OCI-LY1 (cell line): ENCODE results near the gene AMIGO3.
"Not testable (repeated sequence)": the region's sequence is repeated elsewhere in the genome, so short reads cannot be mapped to it uniquely, and the experiment has no call there.

ENCODE experiments used
- H2AFZ ChIP-seq: fragments of 200-600 bp; sonication (generic), shearing (Covaris generic); 2 replicates; pipeline ENCODE4 v1.6.0; 2014; ENCODE audit warnings: antibody characterized with exemption, mild to moderate bottlenecking, low read length
- H3F3A ChIP-seq: fragments of 200-600 bp; sonication (generic), shearing (Covaris generic); 2 replicates; pipeline ENCODE4 v1.6.0; 2014; ENCODE audit warnings: mild to moderate bottlenecking, antibody characterized with exemption, low read length, moderate library complexity; ENCODE audit not compliant: insufficient read depth
- H3K27ac ChIP-seq: fragments of 200-600 bp; sonication (generic); 2 replicates; pipeline ENCODE4 v1.5.1; 2014; ENCODE audit warnings: low read length, mixed run types, mild to moderate bottlenecking, low read depth; ENCODE audit not compliant: poor library complexity, severe bottlenecking
- H3K27me3 ChIP-seq: fragments of 200-600 bp; sonication (generic); 2 replicates; pipeline ENCODE4 v1.6.0; 2014; ENCODE audit warnings: antibody characterized with exemption, mild to moderate bottlenecking, low read length, moderate library complexity; ENCODE audit not compliant: insufficient read depth
- H3K36me3 ChIP-seq: fragments of 200-600 bp; sonication (generic); 2 replicates; pipeline ENCODE4 v1.6.1; 2014; ENCODE audit warnings: mild to moderate bottlenecking, antibody characterized with exemption, low read length, moderate library complexity, mixed read lengths; ENCODE audit not compliant: insufficient read depth
- H3K4me1 ChIP-seq: fragments of 200-600 bp; sonication (generic); 2 replicates; pipeline ENCODE4 v1.5.1; 2014; ENCODE audit warnings: mild to moderate bottlenecking, low read length, moderate library complexity; ENCODE audit not compliant: insufficient read depth, severe bottlenecking
- H3K4me2 ChIP-seq: fragments of 200-600 bp; sonication (generic), shearing (Covaris generic); 2 replicates; pipeline ENCODE4 v1.6.1; 2014; ENCODE audit warnings: low read length
- H3K4me3 ChIP-seq: fragments of 200-600 bp; sonication (generic); 2 replicates; pipeline ENCODE4 v1.5.1; 2014; ENCODE audit warnings: low read length, low read depth, mild to moderate bottlenecking, mixed read lengths; ENCODE audit not compliant: poor library complexity, severe bottlenecking
- H3K79me2 ChIP-seq: fragments of 200-600 bp; shearing (Covaris generic); 2 replicates; pipeline ENCODE4 v1.6.1; 2016; ENCODE audit warnings: mixed run types, low read length, mixed read lengths; ENCODE audit not compliant: insufficient read depth
- H3K9ac ChIP-seq: fragments of 200-600 bp; sonication (generic), shearing (Covaris generic); 2 replicates; pipeline ENCODE4 v1.6.1; 2014; ENCODE audit warnings: mild to moderate bottlenecking, low read length, mixed read lengths
- H3K9me2 ChIP-seq: fragments of 200-600 bp; sonication (generic), shearing (Covaris generic); 2 replicates; pipeline ENCODE4 v1.6.1; 2014; ENCODE audit warnings: low read depth, mild to moderate bottlenecking, low read length, mixed read lengths
- H3K9me3 ChIP-seq: fragments of 200-600 bp; shearing (Covaris generic); 2 replicates; pipeline ENCODE4 v1.6.1; 2014; ENCODE audit warnings: low read length, mixed read lengths
- H4K20me1 ChIP-seq: fragments of 200-600 bp; sonication (generic), shearing (Covaris generic); 2 replicates; pipeline ENCODE4 v1.6.0; 2016; ENCODE audit warnings: mild to moderate bottlenecking, low read length; ENCODE audit not compliant: insufficient read depth
- CTCF ChIP-seq: fragments of 200-600 bp; sonication (generic), shearing (Covaris generic); IDR thresholded peaks from 2 replicates; pipeline ENCODE4 v1.5.1; 2017; ENCODE audit warnings: mild to moderate bottlenecking, antibody characterized with exemption, low read length, moderate library complexity, mixed read lengths
- EZH2 ChIP-seq: fragments of 200-600 bp; sonication (generic), shearing (Covaris generic); IDR thresholded peaks from 2 replicates; pipeline ENCODE4 v1.8.0; 2017; ENCODE audit warnings: borderline replicate concordance, mixed run types, mild to moderate bottlenecking, antibody characterized with exemption, low read length, moderate library complexity, mixed read lengths

Gene AMIGO3

GRCh38 chr3:49685846-49686245 lies 33.6 kb downstream of the AMIGO3 start:
- H3K79me2 ChIP-seq, H3K4me3 ChIP-seq, H3K9me3 ChIP-seq, H3K4me2 ChIP-seq, H2AFZ ChIP-seq, H4K20me1 ChIP-seq, H3K9ac ChIP-seq, H3F3A ChIP-seq, H3K27ac ChIP-seq, H3K9me2 ChIP-seq, H3K27me3 ChIP-seq: not testable (repeated sequence)
- H3K4me1 ChIP-seq: peaks cover 20% of the 10 kb centered on the region
- H3K36me3 ChIP-seq: peaks cover 31% of the 10 kb centered on the region

GRCh38 chr3:49685103-49685502 lies 34.4 kb downstream of the AMIGO3 start:
- not testable (repeated sequence) for H3K27ac ChIP-seq, H3K4me2 ChIP-seq, H3K4me3 ChIP-seq, H3K27me3 ChIP-seq, H3K9me2 ChIP-seq, H3K79me2 ChIP-seq, H4K20me1 ChIP-seq, H2AFZ ChIP-seq, H3K9ac ChIP-seq, H3K9me3 ChIP-seq, H3F3A ChIP-seq
- Histone ChIP-seq H3K4me1 (peaks cover 12% of the 10 kb centered on the region), H3K36me3 (peaks cover 39% of the 10 kb centered on the region)

GRCh38 chr3:49684453-49684852 lies 35.0 kb downstream of the AMIGO3 start:
- not testable (repeated sequence) for H3K27ac ChIP-seq, H3F3A ChIP-seq, H3K79me2 ChIP-seq, H2AFZ ChIP-seq, H3K4me1 ChIP-seq, H4K20me1 ChIP-seq, H3K4me2 ChIP-seq, H3K4me3 ChIP-seq, H3K27me3 ChIP-seq, H3K9me3 ChIP-seq, H3K9ac ChIP-seq, H3K9me2 ChIP-seq
- H3K36me3 ChIP-seq: peaks cover 45% of the 10 kb centered on the region

GRCh38 chr3:49683162-49683561 lies 36.3 kb downstream of the AMIGO3 start:
- H3K4me1 ChIP-seq: no peaks in the 10 kb centered on the region
- no peak overlapping the region for H3K4me2 ChIP-seq
- H3F3A ChIP-seq: no peaks in the 10 kb centered on the region
- H4K20me1 ChIP-seq: no peaks in the 10 kb centered on the region
- no peak overlapping the region for H3K4me3 ChIP-seq
- no peaks in the 10 kb centered on the region for H3K79me2 ChIP-seq
- H3K27ac ChIP-seq: no peak overlapping the region
- H3K27me3 ChIP-seq: no peaks in the 10 kb centered on the region
- no peak overlapping the region for H3K9ac ChIP-seq
- no peaks in the 10 kb centered on the region for H3K9me3 ChIP-seq
- no peak overlapping the region for H2AFZ ChIP-seq
- peaks cover 58% of the 10 kb centered on the region for H3K36me3 ChIP-seq
- TF ChIP-seq EZH2: no peak
- TF ChIP-seq CTCF: no peak
- H3K9me2 ChIP-seq: no peaks in the 10 kb centered on the region

- H4K20me1 ChIP-seq: no peaks in the 10 kb centered on the region
These were observed 37.9 kb downstream of the AMIGO3 start for GRCh38 chr3:49681543-49681942.

More at GRCh38 chr3:49681543-49681942, 37.9 kb downstream of the AMIGO3 start:
- H3K9me2 ChIP-seq: no peaks in the 10 kb centered on the region
- H3K36me3 ChIP-seq: peaks cover 74% of the 10 kb centered on the region
- no peaks in the 10 kb centered on the region for H3K27me3 ChIP-seq
- H3K79me2 ChIP-seq: no peaks in the 10 kb centered on the region
- no peak for TF ChIP-seq CTCF
- no peak for TF ChIP-seq EZH2
- H3K9ac ChIP-seq: no peak overlapping the region
- no peaks in the 10 kb centered on the region for H3K4me1 ChIP-seq
- H3F3A ChIP-seq: no peaks in the 10 kb centered on the region
- H3K4me3 ChIP-seq: no peak overlapping the region
- H3K27ac ChIP-seq: no peak overlapping the region
- no peaks in the 10 kb centered on the region for H3K9me3 ChIP-seq
- H3K4me2 ChIP-seq: no peak overlapping the region
- no peak overlapping the region for H2AFZ ChIP-seq
